GM21723 (cell line): ENCODE measurements around the gene OPN5.

ENCODE experiments used
- ATAC-seq: cut with Tn5 transposase; IDR thresholded peaks from one replicate; pipeline ENCODE4 v1.9.1; 2021; ENCODE audit warnings: mild to moderate bottlenecking, moderate library complexity; ENCODE audit not compliant: unreplicated experiment

OPN5 gene

GRCh38 chr6:47852727-47853126, 70.9 kb downstream of the OPN5 start:
- ATAC-seq: no peak

GRCh38 chr6:47853766-47854165, 71.9 kb downstream of the OPN5 start:
- no peak for ATAC-seq

GRCh38 chr6:47854971-47855370, 73.1 kb downstream of the OPN5 start:
- no peak for ATAC-seq

- no peak for ATAC-seq
Measured at GRCh38 chr6:47859175-47859574, 77.3 kb downstream of the OPN5 start.

GRCh38 chr6:47862731-47863130, 80.9 kb downstream of the OPN5 start:
- ATAC-seq: no peak

- no peak for ATAC-seq
Measured at GRCh38 chr6:47865206-47865605, 83.4 kb downstream of the OPN5 start.

GRCh38 chr6:47875593-47875992, 93.8 kb downstream of the OPN5 start:
- ATAC-seq: no peak
